OCI-LY1 (cell line): Measurements from ENCODE around the gene CIRBP.

Experiments
- H2AFZ ChIP-seq: fragments of 200-600 bp; sonication (generic), shearing (Covaris generic); 2 replicates; pipeline ENCODE4 v1.6.0; 2014; ENCODE audit warnings: antibody characterized with exemption, mild to moderate bottlenecking, low read length
- H3F3A ChIP-seq: fragments of 200-600 bp; sonication (generic), shearing (Covaris generic); 2 replicates; pipeline ENCODE4 v1.6.0; 2014; ENCODE audit warnings: mild to moderate bottlenecking, antibody characterized with exemption, low read length, moderate library complexity; ENCODE audit not compliant: insufficient read depth
- H3K27ac ChIP-seq: fragments of 200-600 bp; sonication (generic); 2 replicates; pipeline ENCODE4 v1.5.1; 2014; ENCODE audit warnings: low read length, mixed run types, mild to moderate bottlenecking, low read depth; ENCODE audit not compliant: poor library complexity, severe bottlenecking
- H3K27me3 ChIP-seq: fragments of 200-600 bp; sonication (generic); 2 replicates; pipeline ENCODE4 v1.6.0; 2014; ENCODE audit warnings: antibody characterized with exemption, mild to moderate bottlenecking, low read length, moderate library complexity; ENCODE audit not compliant: insufficient read depth
- H3K36me3 ChIP-seq: fragments of 200-600 bp; sonication (generic); 2 replicates; pipeline ENCODE4 v1.6.1; 2014; ENCODE audit warnings: mild to moderate bottlenecking, antibody characterized with exemption, low read length, moderate library complexity, mixed read lengths; ENCODE audit not compliant: insufficient read depth
- H3K4me1 ChIP-seq: fragments of 200-600 bp; sonication (generic); 2 replicates; pipeline ENCODE4 v1.5.1; 2014; ENCODE audit warnings: mild to moderate bottlenecking, low read length, moderate library complexity; ENCODE audit not compliant: insufficient read depth, severe bottlenecking
- H3K4me2 ChIP-seq: fragments of 200-600 bp; sonication (generic), shearing (Covaris generic); 2 replicates; pipeline ENCODE4 v1.6.1; 2014; ENCODE audit warnings: low read length
- H3K4me3 ChIP-seq: fragments of 200-600 bp; sonication (generic); 2 replicates; pipeline ENCODE4 v1.5.1; 2014; ENCODE audit warnings: low read length, low read depth, mild to moderate bottlenecking, mixed read lengths; ENCODE audit not compliant: poor library complexity, severe bottlenecking
- H3K79me2 ChIP-seq: fragments of 200-600 bp; shearing (Covaris generic); 2 replicates; pipeline ENCODE4 v1.6.1; 2016; ENCODE audit warnings: mixed run types, low read length, mixed read lengths; ENCODE audit not compliant: insufficient read depth
- H3K9ac ChIP-seq: fragments of 200-600 bp; sonication (generic), shearing (Covaris generic); 2 replicates; pipeline ENCODE4 v1.6.1; 2014; ENCODE audit warnings: mild to moderate bottlenecking, low read length, mixed read lengths
- H3K9me2 ChIP-seq: fragments of 200-600 bp; sonication (generic), shearing (Covaris generic); 2 replicates; pipeline ENCODE4 v1.6.1; 2014; ENCODE audit warnings: low read depth, mild to moderate bottlenecking, low read length, mixed read lengths
- H3K9me3 ChIP-seq: fragments of 200-600 bp; shearing (Covaris generic); 2 replicates; pipeline ENCODE4 v1.6.1; 2014; ENCODE audit warnings: low read length, mixed read lengths
- H4K20me1 ChIP-seq: fragments of 200-600 bp; sonication (generic), shearing (Covaris generic); 2 replicates; pipeline ENCODE4 v1.6.0; 2016; ENCODE audit warnings: mild to moderate bottlenecking, low read length; ENCODE audit not compliant: insufficient read depth
- EZH2 ChIP-seq: fragments of 200-600 bp; sonication (generic), shearing (Covaris generic); IDR thresholded peaks from 2 replicates; pipeline ENCODE4 v1.8.0; 2017; ENCODE audit warnings: borderline replicate concordance, mixed run types, mild to moderate bottlenecking, antibody characterized with exemption, low read length, moderate library complexity, mixed read lengths
- TF ChIP-seq, protein P1 (sequence below): fragments of 200-600 bp; sonication (generic), shearing (Covaris generic); IDR thresholded peaks from 2 replicates; pipeline ENCODE4 v1.5.1; 2017; ENCODE audit warnings: mild to moderate bottlenecking, antibody characterized with exemption, low read length, moderate library complexity, mixed read lengths

CIRBP gene

DNA sequence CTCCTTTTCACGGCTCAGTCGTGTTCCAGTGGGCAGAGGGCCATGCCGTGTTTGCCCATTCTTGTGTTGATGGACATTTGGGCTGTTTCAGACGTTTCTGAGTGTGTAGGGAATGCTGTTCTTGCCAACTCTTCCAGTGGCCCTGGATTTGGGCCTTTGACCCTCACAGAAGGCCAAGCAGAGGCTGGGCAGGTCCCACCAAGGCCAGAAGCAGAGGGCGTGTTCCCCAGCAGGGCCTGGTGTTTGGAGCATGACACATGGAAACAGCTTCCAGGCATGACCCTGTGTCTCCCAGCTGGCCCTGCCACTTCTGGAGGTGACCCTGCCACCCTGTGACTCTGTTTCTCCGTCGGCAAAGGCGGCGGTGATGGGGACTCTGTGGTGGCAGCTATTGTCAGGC, 52.4 kb downstream of the CIRBP start:
- Histone ChIP-seq H3K79me2 (no peaks in the 10 kb centered on the region), H3K9ac (no peak overlapping the region), H3F3A (no peaks in the 10 kb centered on the region), H3K4me2 (no peak overlapping the region), H2AFZ (no peak overlapping the region), H3K9me2 (no peaks in the 10 kb centered on the region), H4K20me1 (no peaks in the 10 kb centered on the region), H3K9me3 (no peaks in the 10 kb centered on the region), H3K4me3 (no peak overlapping the region), H3K27ac (no peak overlapping the region), H3K27me3 (peaks cover 17% of the 10 kb centered on the region; the same call in 1 of the 2 replicates), H3K36me3 (no peaks in the 10 kb centered on the region), H3K4me1 (no peaks in the 10 kb centered on the region)
- no peak for TF ChIP-seq EZH2
- TF ChIP-seq, protein P1, sequence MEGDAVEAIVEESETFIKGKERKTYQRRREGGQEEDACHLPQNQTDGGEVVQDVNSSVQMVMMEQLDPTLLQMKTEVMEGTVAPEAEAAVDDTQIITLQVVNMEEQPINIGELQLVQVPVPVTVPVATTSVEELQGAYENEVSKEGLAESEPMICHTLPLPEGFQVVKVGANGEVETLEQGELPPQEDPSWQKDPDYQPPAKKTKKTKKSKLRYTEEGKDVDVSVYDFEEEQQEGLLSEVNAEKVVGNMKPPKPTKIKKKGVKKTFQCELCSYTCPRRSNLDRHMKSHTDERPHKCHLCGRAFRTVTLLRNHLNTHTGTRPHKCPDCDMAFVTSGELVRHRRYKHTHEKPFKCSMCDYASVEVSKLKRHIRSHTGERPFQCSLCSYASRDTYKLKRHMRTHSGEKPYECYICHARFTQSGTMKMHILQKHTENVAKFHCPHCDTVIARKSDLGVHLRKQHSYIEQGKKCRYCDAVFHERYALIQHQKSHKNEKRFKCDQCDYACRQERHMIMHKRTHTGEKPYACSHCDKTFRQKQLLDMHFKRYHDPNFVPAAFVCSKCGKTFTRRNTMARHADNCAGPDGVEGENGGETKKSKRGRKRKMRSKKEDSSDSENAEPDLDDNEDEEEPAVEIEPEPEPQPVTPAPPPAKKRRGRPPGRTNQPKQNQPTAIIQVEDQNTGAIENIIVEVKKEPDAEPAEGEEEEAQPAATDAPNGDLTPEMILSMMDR, result no peak

DNA sequence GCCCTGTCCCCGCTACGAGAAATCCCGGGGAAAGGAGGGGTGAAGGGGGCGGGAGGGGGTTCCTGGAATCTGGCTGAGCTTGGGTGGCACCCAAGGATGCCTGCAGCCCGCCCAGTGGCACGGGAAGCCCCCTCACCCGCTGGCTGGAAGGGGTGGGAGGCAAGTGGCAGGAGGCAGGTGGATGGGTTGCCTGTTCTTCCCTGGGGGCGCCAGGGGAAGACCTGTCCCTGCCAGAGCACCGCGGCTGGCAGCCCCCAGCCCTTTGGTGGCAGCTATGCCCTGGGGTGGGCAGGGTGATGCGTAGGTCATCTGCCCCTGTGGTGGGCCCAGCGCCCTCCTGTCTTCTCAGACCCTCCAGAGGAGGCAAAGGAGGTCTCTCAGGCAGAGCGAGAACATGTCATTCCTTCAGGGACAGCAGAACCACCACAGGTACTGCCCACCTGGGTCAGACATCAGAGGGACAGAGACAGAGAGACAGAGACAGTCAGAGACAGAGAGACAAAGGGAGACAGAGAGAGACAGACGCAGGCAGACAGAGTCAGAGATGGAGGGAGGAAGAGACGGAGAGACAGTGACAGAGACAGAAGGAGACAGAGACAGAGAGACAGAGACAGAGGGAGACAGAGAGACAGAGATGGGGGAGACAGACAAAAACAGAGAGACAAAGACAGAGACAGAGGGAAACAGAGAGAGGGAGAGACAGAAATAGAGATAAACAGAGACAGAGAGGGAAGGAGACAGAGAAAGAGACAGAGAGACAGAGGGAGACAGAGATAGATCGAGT, 53.3 kb downstream of the CIRBP start:
- no peak overlapping the region for H3K9ac ChIP-seq
- no peak for TF ChIP-seq EZH2
- TF ChIP-seq, protein P1, result no peak
- H3K27ac ChIP-seq, result no peak overlapping the region
- no peak overlapping the region for H3K4me2 ChIP-seq
- H3K36me3 ChIP-seq, result no peaks in the 10 kb centered on the region
- H3K4me3 ChIP-seq, result no peak overlapping the region
- H3K27me3 ChIP-seq, result peaks cover 17% of the 10 kb centered on the region; the same call in 1 of the 2 replicates
- H3F3A ChIP-seq, result no peaks in the 10 kb centered on the region
- no peaks in the 10 kb centered on the region for H4K20me1 ChIP-seq
- peaks cover 5% of the 10 kb centered on the region for H3K4me1 ChIP-seq
- no peak overlapping the region for H2AFZ ChIP-seq
- H3K79me2 ChIP-seq, result no peaks in the 10 kb centered on the region
- no peaks in the 10 kb centered on the region for H3K9me3 ChIP-seq
- H3K9me2 ChIP-seq, result no peaks in the 10 kb centered on the region

DNA sequence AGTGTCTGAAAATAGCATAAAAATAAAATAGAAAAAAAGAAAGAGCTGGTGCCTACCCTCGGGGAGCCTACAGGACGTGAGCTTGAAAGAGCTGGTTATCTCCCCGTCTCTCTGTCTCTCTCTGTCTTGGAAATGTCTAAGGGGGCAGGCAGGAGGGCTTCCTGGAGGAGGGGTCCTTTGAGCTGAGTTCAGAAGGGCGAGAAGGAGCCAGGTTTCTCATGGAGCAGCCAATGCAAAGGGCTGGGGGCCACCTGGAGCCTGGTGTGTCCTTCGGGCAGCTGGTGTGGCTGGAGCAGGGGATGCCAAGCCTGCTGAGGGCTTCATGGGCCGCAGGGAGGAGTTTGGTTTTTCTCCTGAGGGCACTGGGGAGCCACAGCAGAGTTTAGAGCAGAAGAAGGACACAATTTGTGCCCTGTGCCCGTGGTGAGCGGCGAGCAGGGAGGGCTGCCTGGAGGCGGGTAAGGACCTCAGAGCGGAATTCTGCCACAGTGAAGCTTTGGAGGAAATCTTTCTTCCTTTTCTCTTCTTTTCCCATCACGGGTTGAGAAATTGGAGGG, 55.2 kb downstream of the CIRBP start:
- H3K9me2 ChIP-seq, result no peaks in the 10 kb centered on the region
- no peaks in the 10 kb centered on the region for H4K20me1 ChIP-seq
- H2AFZ ChIP-seq, result no peak overlapping the region
- TF ChIP-seq, protein P1, result no peak
- no peak for TF ChIP-seq EZH2
- no peak overlapping the region for H3K4me2 ChIP-seq
- H3K36me3 ChIP-seq, result no peaks in the 10 kb centered on the region
- 0 out of 2 replicates have a peak, but pooled peaks cover 11% of the 10 kb centered on the region for H3K27me3 ChIP-seq
- H3F3A ChIP-seq, result no peaks in the 10 kb centered on the region
- H3K9ac ChIP-seq, result no peak overlapping the region
- H3K79me2 ChIP-seq, result no peaks in the 10 kb centered on the region
- H3K4me3 ChIP-seq, result no peak overlapping the region
- no peaks in the 10 kb centered on the region for H3K9me3 ChIP-seq
- H3K27ac ChIP-seq, result no peak overlapping the region
- peaks cover 7% of the 10 kb centered on the region for H3K4me1 ChIP-seq
